GM21367 (cell line): Measurements from ENCODE around the gene MED17.

Experiments
- ATAC-seq: cut with Tn5 transposase; IDR thresholded peaks from one replicate; pipeline ENCODE4 v1.9.1; 2021; ENCODE audit not compliant: unreplicated experiment

MED17 gene

GRCh38 chr11:93846411-93846810 is 62.3 kb downstream of the MED17 start:
- no peak for ATAC-seq

GRCh38 chr11:93849201-93849600 is 65.1 kb downstream of the MED17 start:
- ATAC-seq = no peak

GRCh38 chr11:93849751-93850593 is 65.9 kb downstream of the MED17 start:
- ATAC-seq = no peak

GRCh38 chr11:93850594-93851018 is 66.5 kb downstream of the MED17 start, which contains the start of gene VSTM5:
Gene VSTM5 (minus strand): TSS chr11:93850618. CDS start chr11:93850502, 116 bp downstream.
- no peak for ATAC-seq

GRCh38 chr11:93852242-93852641 is 68.2 kb downstream of the MED17 start:
- no peak for ATAC-seq

GRCh38 chr11:93857413-93858120 is 73.5 kb downstream of the MED17 start:
- no peak for ATAC-seq

- ATAC-seq = no peak
Measured at GRCh38 chr11:93858121-93858775, 74.2 kb downstream of the MED17 start.

- no peak for ATAC-seq
Measured at GRCh38 chr11:93861808-93862207, 77.7 kb downstream of the MED17 start.
